ENCODE data around the gene MEI4.

DNA sequence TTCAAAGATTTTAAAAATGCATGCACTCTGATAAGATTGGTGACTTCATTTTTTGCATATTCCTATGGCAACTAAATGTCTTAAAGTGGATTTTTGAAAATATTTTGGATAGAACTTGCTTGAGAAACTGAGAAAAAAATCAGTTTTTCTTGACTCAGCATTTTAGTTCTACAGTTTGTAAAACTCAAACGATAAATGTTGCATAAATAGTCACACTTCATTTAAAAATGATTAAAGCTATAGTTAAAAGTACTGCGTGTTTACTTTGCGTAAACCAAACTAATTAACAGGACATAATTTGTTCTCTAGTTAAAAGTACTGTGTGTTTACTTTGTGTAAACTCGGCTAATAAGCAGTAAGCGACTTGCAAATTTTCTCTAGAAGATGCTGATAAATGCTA is 28.3 kb upstream of the MEI4 start:
- TF ChIP-seq, protein P1, sequence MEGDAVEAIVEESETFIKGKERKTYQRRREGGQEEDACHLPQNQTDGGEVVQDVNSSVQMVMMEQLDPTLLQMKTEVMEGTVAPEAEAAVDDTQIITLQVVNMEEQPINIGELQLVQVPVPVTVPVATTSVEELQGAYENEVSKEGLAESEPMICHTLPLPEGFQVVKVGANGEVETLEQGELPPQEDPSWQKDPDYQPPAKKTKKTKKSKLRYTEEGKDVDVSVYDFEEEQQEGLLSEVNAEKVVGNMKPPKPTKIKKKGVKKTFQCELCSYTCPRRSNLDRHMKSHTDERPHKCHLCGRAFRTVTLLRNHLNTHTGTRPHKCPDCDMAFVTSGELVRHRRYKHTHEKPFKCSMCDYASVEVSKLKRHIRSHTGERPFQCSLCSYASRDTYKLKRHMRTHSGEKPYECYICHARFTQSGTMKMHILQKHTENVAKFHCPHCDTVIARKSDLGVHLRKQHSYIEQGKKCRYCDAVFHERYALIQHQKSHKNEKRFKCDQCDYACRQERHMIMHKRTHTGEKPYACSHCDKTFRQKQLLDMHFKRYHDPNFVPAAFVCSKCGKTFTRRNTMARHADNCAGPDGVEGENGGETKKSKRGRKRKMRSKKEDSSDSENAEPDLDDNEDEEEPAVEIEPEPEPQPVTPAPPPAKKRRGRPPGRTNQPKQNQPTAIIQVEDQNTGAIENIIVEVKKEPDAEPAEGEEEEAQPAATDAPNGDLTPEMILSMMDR (conservative IDR thresholded peaks at IDR 0.05; ENCODE audit: low read depth, low read length), result no peak
- TF ChIP-seq, protein P2, sequence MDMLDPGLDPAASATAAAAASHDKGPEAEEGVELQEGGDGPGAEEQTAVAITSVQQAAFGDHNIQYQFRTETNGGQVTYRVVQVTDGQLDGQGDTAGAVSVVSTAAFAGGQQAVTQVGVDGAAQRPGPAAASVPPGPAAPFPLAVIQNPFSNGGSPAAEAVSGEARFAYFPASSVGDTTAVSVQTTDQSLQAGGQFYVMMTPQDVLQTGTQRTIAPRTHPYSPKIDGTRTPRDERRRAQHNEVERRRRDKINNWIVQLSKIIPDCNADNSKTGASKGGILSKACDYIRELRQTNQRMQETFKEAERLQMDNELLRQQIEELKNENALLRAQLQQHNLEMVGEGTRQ (IDR thresholded peaks at IDR 0.05; ENCODE audit: low read depth, low read length), result no peak
- no peak for TF ChIP-seq MXI1 (IDR thresholded peaks at IDR 0.05; ENCODE audit: borderline replicate concordance, low read depth, low read length)
- TF ChIP-seq POLR2A (IDR thresholded peaks at IDR 0.05; ENCODE audit: low read depth, low read length), result no peak
- no peak for TF ChIP-seq CHD1 (IDR thresholded peaks at IDR 0.05; ENCODE audit: low read depth, low read length)
- TF ChIP-seq RAD21 (IDR thresholded peaks at IDR 0.05; ENCODE audit: low read length), result no peak
- no peak for TF ChIP-seq BHLHE40 (IDR thresholded peaks at IDR 0.05; ENCODE audit: low read depth, low read length)
- TF ChIP-seq RCOR1 (IDR thresholded peaks at IDR 0.05; ENCODE audit: insufficient replicate concordance, low read length), result no peak
